HG03378 (cell line): Measurements from ENCODE around the gene CENPE.

Experiments used
- ATAC-seq: cut with Tn5 transposase; IDR thresholded peaks from one replicate; pipeline ENCODE4 v1.9.1; 2021; ENCODE audit warnings: mild to moderate bottlenecking, moderate library complexity; ENCODE audit not compliant: unreplicated experiment

CENPE gene

GRCh38 chr4:103136671-103137445 lies 61.3 kb downstream of the CENPE start:
- ATAC-seq, result no peak

- ATAC-seq, result no peak
Observed at GRCh38 chr4:103129174-103129573, 69.0 kb downstream of the CENPE start.

GRCh38 chr4:103126126-103126525 lies 72.0 kb downstream of the CENPE start:
- no peak for ATAC-seq

GRCh38 chr4:103123114-103123513 lies 75.0 kb downstream of the CENPE start:
- ATAC-seq, result no peak

- no peak for ATAC-seq
Observed at GRCh38 chr4:103118166-103118565, 80.0 kb downstream of the CENPE start.

GRCh38 chr4:103111598-103111997 lies 86.5 kb downstream of the CENPE start:
- no peak for ATAC-seq

GRCh38 chr4:103108542-103108941 lies 89.6 kb downstream of the CENPE start:
- ATAC-seq, result no peak

GRCh38 chr4:103105558-103106356 lies 92.4 kb downstream of the CENPE start:
- no peak for ATAC-seq

- ATAC-seq, result no peak
Observed at GRCh38 chr4:103104886-103105285, 93.3 kb downstream of the CENPE start.

- no peak for ATAC-seq
Observed at GRCh38 chr4:103100691-103101090, 97.5 kb downstream of the CENPE start.

- ATAC-seq, result peak; percentile 98
Observed at GRCh38 chr4:103099691-103100392, 98.3 kb downstream of the CENPE start, which contains the start of gene BDH2. Gene BDH2 (minus strand): TSS chr4:103099834. CDS start chr4:103096254, 3,580 bp downstream.

GRCh38 chr4:103098756-103099440 lies 99.2 kb downstream of the CENPE start:
- no peak for ATAC-seq

GRCh38 chr4:103098341-103098740 lies 99.8 kb downstream of the CENPE start:
- no peak for ATAC-seq

- no peak for ATAC-seq
Observed at GRCh38 chr4:103097112-103097511, 101.0 kb downstream of the CENPE start.

GRCh38 chr4:103095080-103095479 lies 103.1 kb downstream of the CENPE start:
- no peak for ATAC-seq

GRCh38 chr4:103092245-103092644 lies 105.9 kb downstream of the CENPE start:
- ATAC-seq, result no peak

- peak; percentile 78 for ATAC-seq
Observed at GRCh38 chr4:103091601-103092223, 106.4 kb downstream of the CENPE start.

GRCh38 chr4:103089481-103089880 lies 108.7 kb downstream of the CENPE start:
- ATAC-seq, result no peak

GRCh38 chr4:103086551-103086950 lies 111.6 kb downstream of the CENPE start:
- no peak for ATAC-seq

- ATAC-seq, result no peak
Observed at GRCh38 chr4:103085555-103086196, 112.5 kb downstream of the CENPE start.
